H9 (cell line): ENCODE results near the gene BABAM1. TPM values are rescaled to one million over a fixed set of nuclear protein-coding genes. Genes with fewer than 3 reads are reported as not detected.

Experiments used
- DNase-seq: peaks from one replicate; pipeline ENCODE4 v3.0.0-alpha.2; 2017
- H2AFZ ChIP-seq: one replicate; pipeline ENCODE4 v1.6.1; 2013; ENCODE audit warnings: mild to moderate bottlenecking, low read length, control low read depth, moderate library complexity
- H2AK5ac ChIP-seq: 2 replicates; pipeline ENCODE4 v1.6.1; 2013; ENCODE audit warnings: low read length, control low read depth, mixed read lengths; ENCODE audit not compliant: insufficient read length
- H2BK120ac ChIP-seq: one replicate; pipeline ENCODE4 v1.6.1; 2013; ENCODE audit warnings: low read depth, mild to moderate bottlenecking, low read length, control low read depth, inconsistent platforms; ENCODE audit not compliant: poor library complexity, severe bottlenecking
- H2BK12ac ChIP-seq: 2 replicates; pipeline ENCODE4 v1.6.1; 2013; ENCODE audit warnings: low read length, control low read depth, mixed read lengths, low read depth; ENCODE audit not compliant: insufficient read length
- H2BK15ac ChIP-seq: 2 replicates; pipeline ENCODE4 v1.6.1; 2013; ENCODE audit warnings: low read depth, low read length, control low read depth
- H2BK20ac ChIP-seq: one replicate; pipeline ENCODE4 v1.6.1; 2013; ENCODE audit warnings: low read depth, mild to moderate bottlenecking, low read length, control low read depth, inconsistent platforms; ENCODE audit not compliant: poor library complexity, severe bottlenecking
- H2BK5ac ChIP-seq: 2 replicates; pipeline ENCODE4 v1.6.1; 2013; ENCODE audit warnings: low read length, control low read depth, mixed read lengths; ENCODE audit not compliant: insufficient read length
- H3K14ac ChIP-seq: 2 replicates; pipeline ENCODE4 v1.6.1; 2013; ENCODE audit warnings: low read length, control low read depth; ENCODE audit not compliant: insufficient read depth
- H3K18ac ChIP-seq: 2 replicates; pipeline ENCODE4 v1.6.1; 2013; ENCODE audit warnings: low read depth, mild to moderate bottlenecking, mixed read lengths, low read length, control low read depth; ENCODE audit not compliant: insufficient read length
- H3K23ac ChIP-seq: 2 replicates; pipeline ENCODE4 v1.6.1; 2013; ENCODE audit warnings: low read length, control low read depth, mixed read lengths, low read depth; ENCODE audit not compliant: insufficient read length
- H3K23me2 ChIP-seq: 2 replicates; pipeline ENCODE4 v1.6.1; 2013; ENCODE audit warnings: low read depth, mild to moderate bottlenecking, mixed read lengths, low read length, control low read depth; ENCODE audit not compliant: insufficient read length, poor library complexity, severe bottlenecking
- H3K27ac ChIP-seq: 2 replicates; pipeline ENCODE4 v1.5.1; 2013; ENCODE audit warnings: low read length, control low read depth, mixed read lengths, low read depth; ENCODE audit not compliant: insufficient read length
- H3K27me3 ChIP-seq: 2 replicates; pipeline ENCODE4 v1.6.1; 2013; ENCODE audit warnings: low read length, control low read depth, inconsistent platforms; ENCODE audit not compliant: insufficient read depth
- H3K4ac ChIP-seq: 2 replicates; pipeline ENCODE4 v1.6.1; 2013; ENCODE audit warnings: low read depth, mild to moderate bottlenecking, control low read depth, inconsistent platforms, low read length, moderate library complexity
- H3K4me1 ChIP-seq: 2 replicates; pipeline ENCODE4 v1.6.1; 2013; ENCODE audit warnings: low read length, control low read depth, inconsistent platforms; ENCODE audit not compliant: insufficient read depth
- H3K4me2 ChIP-seq: 2 replicates; pipeline ENCODE4 v1.6.1; 2013; ENCODE audit warnings: low read length, control low read depth, mixed read lengths; ENCODE audit not compliant: insufficient read length, insufficient read depth
- H3K56ac ChIP-seq: 2 replicates; pipeline ENCODE4 v1.6.1; 2013; ENCODE audit warnings: low read depth, mild to moderate bottlenecking, mixed read lengths, low read length, control low read depth; ENCODE audit not compliant: insufficient read length
- H3K79me1 ChIP-seq: 2 replicates; pipeline ENCODE4 v1.6.1; 2013; ENCODE audit warnings: low read depth, mild to moderate bottlenecking, moderate library complexity, low read length, control low read depth, inconsistent platforms; ENCODE audit not compliant: insufficient read depth, poor library complexity, severe bottlenecking
- H3K79me2 ChIP-seq: 2 replicates; pipeline ENCODE4 v1.6.1; 2013; ENCODE audit warnings: low read length, control low read depth, inconsistent platforms; ENCODE audit not compliant: insufficient read depth
- H3K9ac ChIP-seq: 2 replicates; pipeline ENCODE4 v1.6.1; 2013; ENCODE audit warnings: low read length, control low read depth, mixed read lengths; ENCODE audit not compliant: insufficient read length; ENCODE audit errors: extremely low read depth
- H3K9me3 ChIP-seq: one replicate; pipeline ENCODE4 v1.6.1; 2013; ENCODE audit warnings: low read depth, low read length, inconsistent platforms; ENCODE audit not compliant: control insufficient read depth
- H3T11ph ChIP-seq: one replicate; pipeline ENCODE4 v1.6.1; 2013; ENCODE audit warnings: mild to moderate bottlenecking, low read length, control low read depth, inconsistent platforms
- H4K20me1 ChIP-seq: one replicate; pipeline ENCODE4 v1.6.1; 2013; ENCODE audit not compliant: control insufficient read depth, insufficient read length, insufficient read depth
- H4K5ac ChIP-seq: 2 replicates; pipeline ENCODE4 v1.6.1; 2013; ENCODE audit warnings: low read depth, mild to moderate bottlenecking, mixed read lengths, low read length, control low read depth; ENCODE audit not compliant: insufficient read length
- H4K8ac ChIP-seq: replicated peaks from 2 replicates; pipeline ENCODE4 v1.6.1; 2013; ENCODE audit warnings: low read length, control low read depth, mixed read lengths, low read depth; ENCODE audit not compliant: insufficient read length
- H4K91ac ChIP-seq: 2 replicates; pipeline ENCODE4 v1.6.1; 2013; ENCODE audit warnings: low read depth, mild to moderate bottlenecking, moderate library complexity, mixed read lengths, low read length, control low read depth; ENCODE audit not compliant: insufficient read length
- H3K27ac Mint-ChIP-seq, 3 experiments: 2 replicates in 2 of 3; 3 replicates in 1 of 3; pipeline ENCODE4 v1.8.0; 2020 to 2021; ENCODE audit warnings: mixed read lengths in 3 of 3, mild to moderate bottlenecking in 1 of 3, moderate library complexity in 1 of 3
- H3K27me3 Mint-ChIP-seq: 2 replicates; pipeline ENCODE4 v1.8.0; 2021; ENCODE audit warnings: low read depth, mild to moderate bottlenecking, moderate library complexity, mixed read lengths
- H3K36me3 Mint-ChIP-seq, 3 experiments: 2 replicates in 2 of 3; 3 replicates in 1 of 3; pipeline ENCODE4 v1.8.0; 2020 to 2021; ENCODE audit warnings: low read depth in 3 of 3, mixed read lengths in 3 of 3; ENCODE audit not compliant: insufficient read depth in 1 of 3
- H3K4me1 Mint-ChIP-seq, 2 experiments: 2 replicates each; pipeline ENCODE4 v1.8.0; 2020; ENCODE audit warnings: mixed read lengths in 2 of 2
- H3K4me3 Mint-ChIP-seq, 2 experiments: 2 replicates in 1 of 2; 3 replicates in 1 of 2; pipeline ENCODE4 v1.8.0; 2020 to 2021; ENCODE audit warnings: mild to moderate bottlenecking in 2 of 2, mixed read lengths in 2 of 2, moderate library complexity in 1 of 2
- H3K9me3 Mint-ChIP-seq, 2 experiments: 2 replicates in 1 of 2; 3 replicates in 1 of 2; pipeline ENCODE4 v1.8.0; 2020; ENCODE audit warnings: mild to moderate bottlenecking in 2 of 2, mixed read lengths in 2 of 2, moderate library complexity in 1 of 2
- WGBS: extraction: QIAGEN DNeasy Blood & Tissue Kit; methylation state at CpG from one replicate; pipeline ENCODE4 v1.1.7; 2013; ENCODE audit warnings: missing lambda C conversion rate, low lambda C conversion rate, mixed read lengths; ENCODE audit not compliant: insufficient read length; ENCODE audit errors: extremely low coverage; 5-methylcytosine and 5-hydroxymethylcytosine counted together
- total RNA-seq: library from RNA; stranded (reverse); gene quantifications from 2 replicates; pipeline ENCODE4 v1.2.1, GENCODE V29; 2021
- TF ChIP-seq, protein P1 (sequence below): fragments of 200-600 bp; sonication (generic); conservative IDR thresholded peaks from 3 replicates; pipeline ENCODE4 v1.8.0; 2021; ENCODE audit warnings: antibody characterized with exemption, mild to moderate bottlenecking

BABAM1 gene
- total RNA-seq, 1 experiment from 2014 or later, result 130 TPM

DNA sequence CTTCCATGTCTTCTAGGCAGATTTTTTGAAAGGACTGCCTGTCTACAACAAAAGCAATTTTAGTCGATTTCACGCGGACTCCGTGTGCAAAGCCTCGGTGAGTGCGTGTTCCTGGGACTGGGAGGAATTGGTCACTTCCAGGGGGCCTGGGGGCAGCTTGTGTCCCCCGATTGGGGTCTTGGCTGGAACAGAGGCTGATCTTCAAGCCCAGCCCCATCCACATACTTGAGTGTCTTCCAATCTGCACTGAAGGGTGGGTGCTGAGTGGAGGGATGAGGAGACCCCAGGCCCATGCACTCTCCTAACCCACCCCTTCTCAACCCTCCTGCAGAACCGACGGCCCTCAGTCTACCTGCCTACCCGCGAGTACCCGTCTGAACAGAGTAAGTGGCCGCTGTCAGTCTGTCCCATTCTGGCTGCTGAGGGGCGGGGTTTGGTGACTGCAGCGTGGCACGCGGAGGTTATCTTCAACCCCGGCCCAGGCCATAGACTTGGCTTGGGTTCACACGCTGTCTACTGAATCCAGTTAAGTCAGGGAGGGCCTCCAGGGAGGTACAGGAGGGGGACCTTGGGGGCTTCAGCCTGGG lies 46.9 kb downstream of the BABAM1 start:
- Histone ChIP-seq H2BK5ac (no peak overlapping the region), H3K14ac (no peak overlapping the region), H2BK20ac (no peak overlapping the region), H2BK12ac (no peak overlapping the region), H2BK120ac (no peak overlapping the region), H3T11ph (no peak overlapping the region), H2AK5ac (no peak overlapping the region), H2AFZ (no peak overlapping the region), H3K23me2 (peaks cover 5% of the 10 kb centered on the region), H3K4me1 (no peaks in the 10 kb centered on the region), H4K8ac (no peak overlapping the region), H3K9ac (no peak overlapping the region), H4K20me1 (no peaks in the 10 kb centered on the region), H4K91ac (no peak overlapping the region), H3K27me3 (no peaks in the 10 kb centered on the region), H3K4me2 (no peak overlapping the region), H3K4ac (no peak overlapping the region), H3K79me2 (peaks cover 7% of the 10 kb centered on the region; the same call in 1 of the 2 replicates), H4K5ac (no peak overlapping the region), H3K9me3 (no peaks in the 10 kb centered on the region), H3K23ac (no peak overlapping the region), H3K27ac (no peak overlapping the region), H3K79me1 (peaks cover 6% of the 10 kb centered on the region), H3K56ac (no peak overlapping the region), H2BK15ac (no peak overlapping the region), H3K18ac (no peak overlapping the region)
- H3K4me1 Mint-ChIP-seq, result peaks cover 14% of the 10 kb centered on the region in 2 experiments
- no peaks in the 10 kb centered on the region for H3K9me3 Mint-ChIP-seq
- peaks cover 18 to 44% (median 31%) of the 10 kb centered on the region in 3 experiments; a peak in 6 of 7 replicates for H3K36me3 Mint-ChIP-seq
- DNase-seq, result no peak
- no CpG with 5 or more reads among the region's 19 CpGs for WGBS
- no peak overlapping the region for H3K4me3 Mint-ChIP-seq
- TF ChIP-seq, protein P1, sequence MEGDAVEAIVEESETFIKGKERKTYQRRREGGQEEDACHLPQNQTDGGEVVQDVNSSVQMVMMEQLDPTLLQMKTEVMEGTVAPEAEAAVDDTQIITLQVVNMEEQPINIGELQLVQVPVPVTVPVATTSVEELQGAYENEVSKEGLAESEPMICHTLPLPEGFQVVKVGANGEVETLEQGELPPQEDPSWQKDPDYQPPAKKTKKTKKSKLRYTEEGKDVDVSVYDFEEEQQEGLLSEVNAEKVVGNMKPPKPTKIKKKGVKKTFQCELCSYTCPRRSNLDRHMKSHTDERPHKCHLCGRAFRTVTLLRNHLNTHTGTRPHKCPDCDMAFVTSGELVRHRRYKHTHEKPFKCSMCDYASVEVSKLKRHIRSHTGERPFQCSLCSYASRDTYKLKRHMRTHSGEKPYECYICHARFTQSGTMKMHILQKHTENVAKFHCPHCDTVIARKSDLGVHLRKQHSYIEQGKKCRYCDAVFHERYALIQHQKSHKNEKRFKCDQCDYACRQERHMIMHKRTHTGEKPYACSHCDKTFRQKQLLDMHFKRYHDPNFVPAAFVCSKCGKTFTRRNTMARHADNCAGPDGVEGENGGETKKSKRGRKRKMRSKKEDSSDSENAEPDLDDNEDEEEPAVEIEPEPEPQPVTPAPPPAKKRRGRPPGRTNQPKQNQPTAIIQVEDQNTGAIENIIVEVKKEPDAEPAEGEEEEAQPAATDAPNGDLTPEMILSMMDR, result no peak
- no peak overlapping the region for H3K27ac Mint-ChIP-seq
- no peaks in the 10 kb centered on the region for H3K27me3 Mint-ChIP-seq
